AG09309 (cell line): ENCODE measurements around the gene RHEBL1.

Source experiments
- DNase-seq: peaks from one replicate; pipeline ENCODE4 v3.0.0-alpha.2; 2010; ENCODE audit warnings: low read depth
- H3K4me3 ChIP-seq: 2 replicates; pipeline ENCODE4 v1.5.1; 2011; ENCODE audit warnings: mild to moderate bottlenecking, low read depth, low read length, moderate library complexity; ENCODE audit not compliant: control insufficient read depth
- TF ChIP-seq, protein P1 (sequence below): IDR thresholded peaks from 2 replicates; pipeline ENCODE4 v1.5.1; 2011; ENCODE audit warnings: mild to moderate bottlenecking, low read depth, low read length, inconsistent platforms; ENCODE audit not compliant: insufficient read depth, control insufficient read depth; ENCODE audit errors: missing control alignments

The RHEBL1 gene

DNA sequence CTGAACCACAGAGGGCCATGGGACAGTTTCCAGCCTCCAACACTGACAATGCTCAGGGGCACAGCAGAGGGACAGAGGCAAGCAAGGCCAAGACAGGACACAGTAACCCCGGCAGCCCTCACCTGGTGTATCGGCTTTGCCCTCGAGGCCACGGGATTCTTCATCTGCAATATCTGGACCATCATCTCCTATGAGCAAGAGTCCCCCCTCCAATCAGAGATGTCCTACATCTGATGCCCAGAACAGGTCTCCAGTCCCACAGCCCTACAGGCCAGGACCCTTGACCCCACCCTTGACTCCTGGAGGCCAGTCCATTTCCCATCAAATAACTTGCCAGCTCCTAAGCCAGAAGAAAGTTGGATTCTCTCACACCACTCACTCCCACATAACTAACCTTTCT lies 26.5 kb downstream of the RHEBL1 start:
- H3K4me3 ChIP-seq = no peak overlapping the region
- no peak for DNase-seq
- TF ChIP-seq, protein P1, sequence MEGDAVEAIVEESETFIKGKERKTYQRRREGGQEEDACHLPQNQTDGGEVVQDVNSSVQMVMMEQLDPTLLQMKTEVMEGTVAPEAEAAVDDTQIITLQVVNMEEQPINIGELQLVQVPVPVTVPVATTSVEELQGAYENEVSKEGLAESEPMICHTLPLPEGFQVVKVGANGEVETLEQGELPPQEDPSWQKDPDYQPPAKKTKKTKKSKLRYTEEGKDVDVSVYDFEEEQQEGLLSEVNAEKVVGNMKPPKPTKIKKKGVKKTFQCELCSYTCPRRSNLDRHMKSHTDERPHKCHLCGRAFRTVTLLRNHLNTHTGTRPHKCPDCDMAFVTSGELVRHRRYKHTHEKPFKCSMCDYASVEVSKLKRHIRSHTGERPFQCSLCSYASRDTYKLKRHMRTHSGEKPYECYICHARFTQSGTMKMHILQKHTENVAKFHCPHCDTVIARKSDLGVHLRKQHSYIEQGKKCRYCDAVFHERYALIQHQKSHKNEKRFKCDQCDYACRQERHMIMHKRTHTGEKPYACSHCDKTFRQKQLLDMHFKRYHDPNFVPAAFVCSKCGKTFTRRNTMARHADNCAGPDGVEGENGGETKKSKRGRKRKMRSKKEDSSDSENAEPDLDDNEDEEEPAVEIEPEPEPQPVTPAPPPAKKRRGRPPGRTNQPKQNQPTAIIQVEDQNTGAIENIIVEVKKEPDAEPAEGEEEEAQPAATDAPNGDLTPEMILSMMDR = no peak

- TF ChIP-seq, protein P1 = no peak
- no peak for DNase-seq
- no peak overlapping the region for H3K4me3 ChIP-seq
These were observed 27.8 kb downstream of the RHEBL1 start for GRCh38 chr12:49041881-49042484.

GRCh38 chr12:49041036-49041880 lies 28.5 kb downstream of the RHEBL1 start:
- no peak overlapping the region for H3K4me3 ChIP-seq
- TF ChIP-seq, protein P1 = no peak
- DNase-seq = no peak

GRCh38 chr12:49040364-49040855 lies 29.4 kb downstream of the RHEBL1 start:
- H3K4me3 ChIP-seq = no peak overlapping the region
- TF ChIP-seq, protein P1 = no peak
- no peak for DNase-seq

- TF ChIP-seq, protein P1 = no peak
- H3K4me3 ChIP-seq = no peak overlapping the region
- no peak for DNase-seq
These were observed 30.1 kb downstream of the RHEBL1 start for GRCh38 chr12:49039421-49040363.

DNA sequence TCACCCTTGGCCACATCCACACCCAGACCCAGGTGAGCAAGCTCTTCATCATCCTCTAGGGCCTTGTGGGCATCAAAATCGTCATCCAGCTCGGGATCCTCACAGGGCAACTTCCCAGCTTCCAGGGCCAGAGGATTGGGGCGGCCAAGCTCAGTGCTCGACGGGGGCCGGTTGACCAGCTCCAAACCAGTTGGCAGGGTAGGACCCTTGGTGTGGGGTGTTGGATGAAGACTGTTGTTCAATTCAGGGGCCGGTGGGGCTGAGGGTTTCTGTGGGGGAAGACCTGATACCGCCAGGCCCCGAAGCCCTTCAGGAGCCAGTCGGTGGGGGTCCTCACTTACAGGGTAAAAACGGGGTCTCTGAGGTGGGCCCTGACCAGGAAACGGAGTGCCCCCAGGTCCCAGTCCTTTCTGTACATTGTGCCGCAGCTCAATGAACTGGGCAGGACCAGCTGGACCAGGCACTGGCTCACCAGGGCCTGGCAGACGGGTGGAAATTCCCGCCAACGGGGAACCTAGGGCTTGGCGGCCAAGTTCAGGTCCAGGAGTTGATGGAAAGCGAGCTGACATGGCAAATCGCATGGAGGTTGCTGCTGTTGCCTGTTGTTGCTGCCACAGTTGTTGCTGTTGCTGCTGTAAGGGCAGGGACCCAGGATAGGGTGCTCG lies 31.4 kb downstream of the RHEBL1 start:
- DNase-seq = no peak
- TF ChIP-seq, protein P1 = no peak
- H3K4me3 ChIP-seq = no peak overlapping the region
